HepG2 (cell line): ENCODE measurements around the gene IQCE. TPM values are rescaled to one million over a fixed set of nuclear protein-coding genes. Genes with fewer than 3 reads are reported as not detected.

ENCODE experiments used
- ADNP ChIP-seq: sonication (generic); formaldehyde crosslinking; IDR thresholded peaks from 2 replicates; pipeline ENCODE4 v1.4.0; 2020; ENCODE audit warnings: missing genetic modification reagents
- RNF2 ChIP-seq: fragments of 450-650 bp; conservative IDR thresholded peaks from 2 replicates; pipeline ENCODE4 v1.6.1; 2016; ENCODE audit warnings: low read depth
- RNF219 ChIP-seq: sonication (generic); formaldehyde crosslinking; IDR thresholded peaks from 2 replicates; pipeline ENCODE4 v1.5.0; 2020; ENCODE audit warnings: mild to moderate bottlenecking, missing genetic modification reagents
- THAP9 ChIP-seq: sonication (generic); formaldehyde crosslinking; IDR thresholded peaks from 2 replicates; pipeline ENCODE4; 2020; ENCODE audit warnings: missing genetic modification reagents, mild to moderate bottlenecking, borderline replicate concordance
- ZHX1 ChIP-seq: sonication (generic); formaldehyde crosslinking; IDR thresholded peaks from 2 replicates; pipeline ENCODE4 v1.8.1; 2022; ENCODE audit warnings: low read depth, mild to moderate bottlenecking, missing genetic modification reagents
- ZNF225 ChIP-seq: sonication (generic); formaldehyde crosslinking; IDR thresholded peaks from 2 replicates; pipeline ENCODE4 v1.4.0; 2020; ENCODE audit warnings: mild to moderate bottlenecking, missing genetic modification reagents
- ZNF280B ChIP-seq: sonication (generic); formaldehyde crosslinking; IDR thresholded peaks from 2 replicates; pipeline ENCODE4 v1.5.0; 2020; ENCODE audit warnings: missing genetic modification reagents, mild to moderate bottlenecking, borderline replicate concordance
- ZNF367 ChIP-seq: sonication (generic); formaldehyde crosslinking; IDR thresholded peaks from 2 replicates; pipeline ENCODE4 v1.4.0; 2020; ENCODE audit warnings: missing genetic modification reagents, borderline replicate concordance
- ZNF549 ChIP-seq: sonication (generic); formaldehyde crosslinking; IDR thresholded peaks from 2 replicates; pipeline ENCODE4 v1.5.0; 2020; ENCODE audit warnings: missing genetic modification reagents
- ZNF609 ChIP-seq: sonication (generic); formaldehyde crosslinking; IDR thresholded peaks from 2 replicates; pipeline ENCODE4 v1.4.0; 2020; ENCODE audit warnings: mild to moderate bottlenecking, missing genetic modification reagents, borderline replicate concordance
- ZNF691 ChIP-seq: sonication (generic); formaldehyde crosslinking; IDR thresholded peaks from 2 replicates; pipeline ENCODE4 v1.4.0; 2020; ENCODE audit warnings: missing genetic modification reagents, low read depth, mild to moderate bottlenecking, borderline replicate concordance
- polyA plus RNA-seq, 8 experiments: library from polyadenylated mRNA; depleted of rRNA in 3 of 8; stranded (reverse) in 7 of 8; unstranded in 1 of 8; fragments of >200 nt; fragmentation: Illumina TruSeq in 4 of 8; extraction: Trizol in 4 of 8; gene quantifications; 2 replicates each; pipeline versions ENCODE4 v1.2.1 to v1.2.3, GENCODE V29; 2011 to 2016; ENCODE audit warnings: low read depth in 4 of 8, missing spikeins in 1 of 8, mixed read lengths in 1 of 8; ENCODE audit not compliant: insufficient read depth in 1 of 8
- total RNA-seq, 5 experiments: library from RNA; depleted of rRNA; stranded (reverse); fragments of >200 nt; fragmentation: Illumina TruSeq; extraction: Trizol; gene quantifications; 2 replicates each; pipeline ENCODE4 v1.2.3, GENCODE V29; 2016; ENCODE audit warnings: low read depth in 1 of 5

IQCE gene
- total and polyA plus RNA-seq, 2 of the 13 experiments (the other 11 are each of a cell fraction or from before 2014, with no cell fraction given): 1.5 to 2.5 TPM

- TF ChIP-seq ZNF609 (CRISPR knock-in tag) (peak; percentile 92), RNF2 (peak; percentile 94), ZNF280B (peak; percentile 98), ZNF367 (CRISPR knock-in tag) (no peak), ZNF691 (CRISPR knock-in tag) (peak; percentile 70; the same call in 1 of the 2 replicates), ZNF225 (peak; percentile 69; the same call in 1 of the 2 replicates), ADNP (CRISPR knock-in tag) (no peak), THAP9 (peak; percentile 83; the same call in 1 of the 2 replicates), ZNF549 (CRISPR knock-in tag) (no peak), ZHX1 (CRISPR knock-in tag) (peak; percentile 64; the same call in 1 of the 2 replicates), RNF219 (CRISPR knock-in tag) (no peak)
Measured at GRCh38 chr7:2663121-2663886, 104.5 kb downstream of the IQCE start (continued).
